Activated CD8-positive, alpha-beta T cell treated with anti-CD3 and anti-CD28 coated beads for 36 hours (primary cell): ENCODE measurements around the gene ASIC4. TPM values are rescaled to one million over a fixed set of nuclear protein-coding genes. Genes with fewer than 3 reads are reported as not detected.

ENCODE experiments used
- ATAC-seq: fragments of 200-7000 bp; cut with Tn5 transposase; one replicate; pipeline ENCODE4 v1.10.0; 2021; ENCODE audit warnings: mild to moderate bottlenecking, moderate library complexity
- CTCF ChIA-PET: fragments of 350-600 bp; sonication (Branson Sonifier 250); formaldehyde crosslinking; loops from one replicate; lab custom pipeline; 2021; ENCODE audit warnings: antibody characterized with exemption; lab: Charles Lee
- POLR2A ChIA-PET: fragments of 350-600 bp; sonication (Branson Sonifier 250); formaldehyde crosslinking; loops from one replicate; lab custom pipeline; 2021; ENCODE audit warnings: antibody characterized with exemption; lab: Charles Lee
- DNase-seq: peaks from one replicate; pipeline ENCODE4 v3.0.0-alpha.2; 2020
- H3K27ac Mint-ChIP-seq: one replicate; pipeline ENCODE4 v1.8.0; 2021; ENCODE audit warnings: mild to moderate bottlenecking, mixed read lengths
- H3K27me3 Mint-ChIP-seq: one replicate; pipeline ENCODE4 v1.8.0; 2021; ENCODE audit warnings: mixed read lengths
- H3K36me3 Mint-ChIP-seq: one replicate; pipeline ENCODE4 v1.8.0; 2021; ENCODE audit warnings: low read depth, mixed read lengths
- H3K4me1 Mint-ChIP-seq: one replicate; pipeline ENCODE4 v1.8.0; 2021; ENCODE audit warnings: low read depth, mixed read lengths
- H3K4me3 Mint-ChIP-seq: one replicate; pipeline ENCODE4 v1.8.0; 2021; ENCODE audit warnings: mild to moderate bottlenecking, moderate library complexity, mixed read lengths
- H3K9me3 Mint-ChIP-seq: one replicate; pipeline ENCODE4 v1.8.0; 2021; ENCODE audit warnings: mixed read lengths
- intact Hi-C: fragments of 100-400 bp; cut with micrococcal nuclease; formaldehyde crosslinking; loops from one replicate; pipeline ENCODE4 v1.10.0; 2022
- total RNA-seq, 2 experiments: library from RNA; stranded (reverse); gene quantifications; one replicate each; pipeline ENCODE4 v1.2.3, GENCODE V29; 2021
- TF ChIP-seq, protein P1 (sequence below): fragments of 200-600 bp; IDR thresholded peaks from one replicate; pipeline ENCODE4 v1.8.0; 2022; ENCODE audit warnings: antibody characterized with exemption, mild to moderate bottlenecking

The ASIC4 gene
- total RNA-seq, 2 experiments from 2014 or later, result not detected

DNA sequence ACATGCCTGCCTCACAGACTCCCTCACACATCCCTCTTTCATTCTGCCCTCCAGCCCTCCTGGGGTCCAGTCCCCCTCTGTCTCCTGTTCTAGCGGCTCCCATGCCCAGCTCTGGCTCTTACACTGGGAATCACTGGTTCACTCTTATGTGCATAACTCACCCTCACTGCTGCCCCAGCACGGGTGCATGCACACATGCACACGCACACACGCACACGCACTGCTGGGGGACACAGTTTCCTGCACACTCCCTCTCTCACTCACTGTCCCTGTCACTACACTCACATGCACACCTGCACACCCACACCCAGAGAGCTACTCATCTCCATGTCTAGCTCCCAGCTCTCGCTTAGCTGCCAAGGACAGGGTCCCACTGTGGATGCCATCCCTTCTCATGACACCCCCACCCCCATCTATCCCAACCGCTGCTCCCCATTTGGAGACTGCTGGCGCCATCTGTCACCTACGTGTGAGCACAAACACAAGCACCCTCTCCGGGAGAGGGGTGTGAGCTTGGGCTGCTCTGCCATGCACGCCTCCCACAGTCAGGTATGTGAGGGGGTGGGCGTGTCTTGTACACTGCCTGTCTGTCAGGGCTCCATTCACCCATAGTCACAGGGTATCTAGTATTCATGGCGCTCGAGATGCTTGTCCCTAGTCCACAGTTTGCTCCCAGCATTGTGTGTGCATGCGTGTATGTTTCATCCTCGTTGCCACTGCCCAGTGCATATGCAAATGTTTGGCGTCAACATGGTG is 1.8 kb downstream of the ASIC4 start:
- ChIA-PET POLR2A (interaction anchor here (0.6 to 1.4 kb wide), 2 partner anchors 8 to 34 kb away, joined by 3 read pairs; no protein-coding TSS in a partner anchor), CTCF (interaction anchor here (0.8 to 1.5 kb wide), 4 partner anchors 14 to 92 kb away, joined by 3 to 14 read pairs (median 4); a partner anchor contains a TSS)
- H3K36me3 Mint-ChIP-seq, result no peaks in the 10 kb centered on the region
- H3K27ac Mint-ChIP-seq, result no peak overlapping the region
- no peak for ATAC-seq
- no peak for DNase-seq
- no peak overlapping the region for H3K4me3 Mint-ChIP-seq
- intact Hi-C loops, result no loop called here
- H3K27me3 Mint-ChIP-seq, result peaks cover 70% of the 10 kb centered on the region
- H3K9me3 Mint-ChIP-seq, result no peaks in the 10 kb centered on the region
- TF ChIP-seq, protein P1, sequence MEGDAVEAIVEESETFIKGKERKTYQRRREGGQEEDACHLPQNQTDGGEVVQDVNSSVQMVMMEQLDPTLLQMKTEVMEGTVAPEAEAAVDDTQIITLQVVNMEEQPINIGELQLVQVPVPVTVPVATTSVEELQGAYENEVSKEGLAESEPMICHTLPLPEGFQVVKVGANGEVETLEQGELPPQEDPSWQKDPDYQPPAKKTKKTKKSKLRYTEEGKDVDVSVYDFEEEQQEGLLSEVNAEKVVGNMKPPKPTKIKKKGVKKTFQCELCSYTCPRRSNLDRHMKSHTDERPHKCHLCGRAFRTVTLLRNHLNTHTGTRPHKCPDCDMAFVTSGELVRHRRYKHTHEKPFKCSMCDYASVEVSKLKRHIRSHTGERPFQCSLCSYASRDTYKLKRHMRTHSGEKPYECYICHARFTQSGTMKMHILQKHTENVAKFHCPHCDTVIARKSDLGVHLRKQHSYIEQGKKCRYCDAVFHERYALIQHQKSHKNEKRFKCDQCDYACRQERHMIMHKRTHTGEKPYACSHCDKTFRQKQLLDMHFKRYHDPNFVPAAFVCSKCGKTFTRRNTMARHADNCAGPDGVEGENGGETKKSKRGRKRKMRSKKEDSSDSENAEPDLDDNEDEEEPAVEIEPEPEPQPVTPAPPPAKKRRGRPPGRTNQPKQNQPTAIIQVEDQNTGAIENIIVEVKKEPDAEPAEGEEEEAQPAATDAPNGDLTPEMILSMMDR, result no peak
- peaks cover 7% of the 10 kb centered on the region for H3K4me1 Mint-ChIP-seq

DNA sequence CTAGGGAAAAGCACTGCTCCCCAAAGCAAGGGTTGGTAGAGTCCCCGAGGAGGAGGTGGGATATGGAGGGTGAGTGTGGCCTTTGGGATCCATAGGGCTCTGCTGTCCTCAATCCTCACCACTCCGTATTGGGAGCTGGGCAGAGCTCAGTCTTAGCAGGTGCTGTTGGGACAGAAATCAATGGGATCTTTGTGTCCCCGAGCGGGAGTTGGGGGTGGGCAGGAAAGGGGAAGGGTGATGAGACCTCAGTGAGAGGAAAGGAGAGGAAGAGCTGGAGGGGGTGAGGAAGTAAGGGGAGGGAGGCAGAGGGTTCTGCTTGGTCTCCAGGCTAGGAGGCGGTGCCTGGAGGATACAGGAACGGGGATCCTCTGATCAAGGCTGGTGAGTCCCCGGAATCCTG is 2.6 kb downstream of the ASIC4 start:
- H3K36me3 Mint-ChIP-seq, result no peaks in the 10 kb centered on the region
- ChIA-PET CTCF (interaction anchor here (0.8 to 1.1 kb wide), 2 partner anchors 13 to 92 kb away, joined by 3 read pairs; no protein-coding TSS in a partner anchor), POLR2A (no interaction called here)
- H3K4me1 Mint-ChIP-seq, result peaks cover 7% of the 10 kb centered on the region
- intact Hi-C loops, result no loop called here
- ATAC-seq (no peak), DNase-seq (no peak)
- H3K27ac Mint-ChIP-seq, result no peak overlapping the region
- H3K27me3 Mint-ChIP-seq, result peaks cover 72% of the 10 kb centered on the region
- no peak overlapping the region for H3K4me3 Mint-ChIP-seq
- TF ChIP-seq, protein P1, result no peak
- H3K9me3 Mint-ChIP-seq, result no peaks in the 10 kb centered on the region

DNA sequence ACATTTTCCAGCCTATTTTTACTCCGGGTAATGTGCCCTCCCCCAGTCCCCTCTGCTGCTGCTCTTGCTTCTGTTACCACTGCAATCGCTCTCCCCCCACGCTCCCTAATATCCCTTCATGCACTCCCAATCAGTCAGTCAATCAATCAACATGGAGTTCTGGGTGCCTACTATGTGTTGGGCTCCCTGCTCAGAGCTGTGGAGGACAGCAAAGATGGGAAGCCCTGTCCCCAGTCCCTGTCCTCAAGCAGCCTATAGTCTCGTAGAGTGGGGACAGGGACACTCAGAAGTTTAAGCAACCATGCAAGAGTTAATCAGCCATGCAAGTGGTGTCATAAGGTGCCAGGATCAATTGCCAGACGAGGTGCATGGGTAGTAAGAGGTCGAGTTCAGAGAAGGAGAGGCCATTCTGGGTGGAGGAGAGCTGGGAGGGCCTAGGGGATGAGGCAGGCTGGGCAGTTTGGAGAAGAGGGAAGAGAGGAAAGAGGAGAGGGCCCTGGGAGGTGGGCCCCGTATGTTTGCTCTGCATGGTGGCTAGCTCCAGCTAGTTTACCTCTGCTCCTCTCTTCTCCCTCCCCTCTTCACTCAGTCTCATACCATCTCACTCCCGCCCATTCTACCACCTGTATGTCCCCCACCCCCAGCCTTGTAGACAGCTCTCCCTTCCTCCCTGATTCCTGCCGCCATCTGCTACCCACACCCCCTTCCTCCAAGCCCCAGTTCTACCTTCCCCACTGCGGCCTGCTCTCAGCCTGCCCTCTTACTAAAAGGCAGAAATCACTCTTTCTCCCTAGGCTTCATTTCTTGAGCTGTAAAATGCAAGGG is 3.9 kb downstream of the ASIC4 start:
- CTCF ChIA-PET, result interaction anchor here (1.2 to 4.6 kb wide), 6 partner anchors 9 to 129 kb away, joined by 3 to 34 read pairs (median 5); a partner anchor contains a TSS
- Mint-ChIP-seq H3K27ac (no peak overlapping the region), H3K27me3 (peaks cover 67% of the 10 kb centered on the region), H3K36me3 (no peaks in the 10 kb centered on the region), H3K9me3 (no peaks in the 10 kb centered on the region), H3K4me1 (peaks cover 11% of the 10 kb centered on the region), H3K4me3 (no peak overlapping the region)
- TF ChIP-seq, protein P1, result no peak
- intact Hi-C loops, result no loop called here
- POLR2A ChIA-PET, result interaction anchor here (1.3 kb wide), 1 partner anchor 8 kb away, joined by 4 read pairs; no protein-coding TSS in a partner anchor
- no peak for ATAC-seq
- DNase-seq, result no peak

DNA sequence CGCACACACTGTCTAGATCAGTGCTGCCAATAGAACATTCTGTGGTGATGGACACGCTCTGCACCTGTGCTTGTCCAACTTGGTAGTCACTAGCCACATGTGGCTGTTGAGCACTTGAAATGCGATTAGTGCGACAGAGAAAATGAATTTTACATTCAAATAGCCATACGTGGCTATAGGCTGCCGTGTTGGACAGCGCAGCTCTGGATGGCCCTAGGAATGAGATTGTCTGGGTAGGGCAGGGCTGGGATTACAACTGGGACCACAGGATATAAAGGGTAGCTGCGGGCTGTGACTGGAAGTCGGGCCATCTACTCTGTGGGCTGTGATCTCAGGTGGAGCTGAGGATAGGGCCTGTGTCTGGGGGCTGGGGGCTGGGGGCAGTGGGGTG is 5.2 kb downstream of the ASIC4 start:
- ATAC-seq (no peak), DNase-seq (no peak)
- peaks cover 69% of the 10 kb centered on the region for H3K27me3 Mint-ChIP-seq
- H3K36me3 Mint-ChIP-seq, result no peaks in the 10 kb centered on the region
- no peaks in the 10 kb centered on the region for H3K9me3 Mint-ChIP-seq
- no peak overlapping the region for H3K4me3 Mint-ChIP-seq
- CTCF ChIA-PET, result interaction anchor here (1.0 to 4.6 kb wide), 9 partner anchors 8 to 131 kb away, joined by 3 to 34 read pairs (median 7); no protein-coding TSS in a partner anchor
- H3K27ac Mint-ChIP-seq, result no peak overlapping the region
- TF ChIP-seq, protein P1, result no peak
- POLR2A ChIA-PET, result no interaction called here
- intact Hi-C loops, result no loop called here
- peaks cover 7% of the 10 kb centered on the region for H3K4me1 Mint-ChIP-seq
